ENCODE data around the gene OPRD1.

OPRD1 gene

GRCh38 chr1:28878796-28879195, 66.8 kb downstream of the OPRD1 start:
- H3K4me3 ChIP-seq: no peak overlapping the region
- H3K27ac ChIP-seq: no peak overlapping the region
- no peak for DNase-seq (ENCODE audit: low spot score)
- TF ChIP-seq, protein P1, sequence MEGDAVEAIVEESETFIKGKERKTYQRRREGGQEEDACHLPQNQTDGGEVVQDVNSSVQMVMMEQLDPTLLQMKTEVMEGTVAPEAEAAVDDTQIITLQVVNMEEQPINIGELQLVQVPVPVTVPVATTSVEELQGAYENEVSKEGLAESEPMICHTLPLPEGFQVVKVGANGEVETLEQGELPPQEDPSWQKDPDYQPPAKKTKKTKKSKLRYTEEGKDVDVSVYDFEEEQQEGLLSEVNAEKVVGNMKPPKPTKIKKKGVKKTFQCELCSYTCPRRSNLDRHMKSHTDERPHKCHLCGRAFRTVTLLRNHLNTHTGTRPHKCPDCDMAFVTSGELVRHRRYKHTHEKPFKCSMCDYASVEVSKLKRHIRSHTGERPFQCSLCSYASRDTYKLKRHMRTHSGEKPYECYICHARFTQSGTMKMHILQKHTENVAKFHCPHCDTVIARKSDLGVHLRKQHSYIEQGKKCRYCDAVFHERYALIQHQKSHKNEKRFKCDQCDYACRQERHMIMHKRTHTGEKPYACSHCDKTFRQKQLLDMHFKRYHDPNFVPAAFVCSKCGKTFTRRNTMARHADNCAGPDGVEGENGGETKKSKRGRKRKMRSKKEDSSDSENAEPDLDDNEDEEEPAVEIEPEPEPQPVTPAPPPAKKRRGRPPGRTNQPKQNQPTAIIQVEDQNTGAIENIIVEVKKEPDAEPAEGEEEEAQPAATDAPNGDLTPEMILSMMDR (IDR thresholded peaks at IDR 0.05): no peak

DNA sequence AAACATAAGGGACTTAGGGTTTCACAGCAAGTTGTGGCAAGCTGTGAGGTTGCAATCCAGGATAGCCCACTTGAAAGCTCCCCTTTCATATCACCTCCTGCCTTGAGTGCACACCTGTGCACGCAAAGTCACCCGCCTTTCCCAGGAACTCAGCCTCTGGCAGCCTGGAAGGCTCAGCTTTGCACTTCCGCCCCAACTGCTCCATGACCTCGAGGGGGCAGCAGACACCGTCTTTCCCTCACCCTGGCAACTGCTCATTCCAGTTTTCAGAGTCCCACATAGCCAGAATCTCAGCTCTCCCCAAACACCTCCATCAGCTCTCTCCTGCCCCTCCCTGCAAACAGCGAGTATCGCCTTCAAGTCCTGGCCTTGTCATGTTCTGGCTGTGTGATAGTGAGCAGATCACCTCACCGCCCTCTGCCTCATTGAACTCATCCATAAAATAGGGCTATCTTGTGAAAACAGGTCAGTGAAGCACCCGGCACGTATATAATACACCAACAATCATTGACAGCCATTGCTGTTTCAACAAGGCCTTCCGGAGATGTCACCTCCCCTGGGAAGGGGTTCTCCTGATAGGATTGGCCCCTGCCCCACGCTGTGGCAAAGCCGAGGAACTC, 70.1 kb downstream of the OPRD1 start:
- Histone ChIP-seq H3K4me3 (peak overlapping the region; percentile 33), H3K27ac (peak overlapping the region in 1 of 2 donors; percentile 11)
- DNase-seq (ENCODE audit: low spot score): peak; percentile 88
- TF ChIP-seq, protein P1 (IDR thresholded peaks at IDR 0.05): peak; percentile 84

DNA sequence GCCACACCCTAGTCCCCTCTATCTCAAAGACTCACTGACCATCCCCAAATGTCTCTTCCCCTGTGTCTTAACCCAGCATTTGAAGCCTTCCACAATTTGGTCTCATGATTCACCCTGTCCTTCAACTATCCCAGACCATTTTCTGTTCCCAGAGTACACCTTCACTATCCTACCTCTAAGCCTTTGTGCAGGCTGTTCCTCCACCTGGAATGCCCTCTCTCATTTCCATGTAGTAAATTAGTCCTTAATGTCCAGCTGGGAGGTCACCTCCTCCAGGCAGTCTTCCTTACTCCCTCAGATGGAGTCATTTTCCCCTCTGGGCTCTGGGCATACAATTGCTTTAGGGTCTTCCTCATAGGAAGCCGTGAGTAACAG, 71.3 kb downstream of the OPRD1 start:
- TF ChIP-seq, protein P1 (IDR thresholded peaks at IDR 0.05): no peak
- Histone ChIP-seq H3K4me3 (no peak overlapping the region), H3K27ac (no peak overlapping the region)
- no peak for DNase-seq (ENCODE audit: low spot score)

GRCh38 chr1:28885472-28885877, 73.5 kb downstream of the OPRD1 start:
- TF ChIP-seq, protein P1 (IDR thresholded peaks at IDR 0.05): no peak
- H3K27ac ChIP-seq: peak overlapping the region; percentile 12 to 54
- H3K4me3 ChIP-seq: no peak overlapping the region
- no peak for DNase-seq (ENCODE audit: low spot score)

- no peak for DNase-seq (ENCODE audit: low spot score)
- peak overlapping the region; percentile 67 to 77 for H3K27ac ChIP-seq
- TF ChIP-seq, protein P1 (IDR thresholded peaks at IDR 0.05): no peak
- H3K4me3 ChIP-seq: peak overlapping the region; percentile 90
These were observed 74.2 kb downstream of the OPRD1 start for GRCh38 chr1:28885977-28886730.

- H3K27ac ChIP-seq: peak overlapping the region; percentile 67 to 77
- TF ChIP-seq, protein P1 (IDR thresholded peaks at IDR 0.05): no peak
- H3K4me3 ChIP-seq: peak overlapping the region; percentile 90
- peak; percentile 91 for DNase-seq (ENCODE audit: low spot score)
These were observed 74.9 kb downstream of the OPRD1 start for GRCh38 chr1:28886731-28887418.
